ENCODE data around the gene BLTP3B.
"Not testable (repeated sequence)": the region's sequence is repeated elsewhere in the genome, so short reads cannot be mapped to it uniquely, and the experiment has no call there.

Gene BLTP3B, protein sequence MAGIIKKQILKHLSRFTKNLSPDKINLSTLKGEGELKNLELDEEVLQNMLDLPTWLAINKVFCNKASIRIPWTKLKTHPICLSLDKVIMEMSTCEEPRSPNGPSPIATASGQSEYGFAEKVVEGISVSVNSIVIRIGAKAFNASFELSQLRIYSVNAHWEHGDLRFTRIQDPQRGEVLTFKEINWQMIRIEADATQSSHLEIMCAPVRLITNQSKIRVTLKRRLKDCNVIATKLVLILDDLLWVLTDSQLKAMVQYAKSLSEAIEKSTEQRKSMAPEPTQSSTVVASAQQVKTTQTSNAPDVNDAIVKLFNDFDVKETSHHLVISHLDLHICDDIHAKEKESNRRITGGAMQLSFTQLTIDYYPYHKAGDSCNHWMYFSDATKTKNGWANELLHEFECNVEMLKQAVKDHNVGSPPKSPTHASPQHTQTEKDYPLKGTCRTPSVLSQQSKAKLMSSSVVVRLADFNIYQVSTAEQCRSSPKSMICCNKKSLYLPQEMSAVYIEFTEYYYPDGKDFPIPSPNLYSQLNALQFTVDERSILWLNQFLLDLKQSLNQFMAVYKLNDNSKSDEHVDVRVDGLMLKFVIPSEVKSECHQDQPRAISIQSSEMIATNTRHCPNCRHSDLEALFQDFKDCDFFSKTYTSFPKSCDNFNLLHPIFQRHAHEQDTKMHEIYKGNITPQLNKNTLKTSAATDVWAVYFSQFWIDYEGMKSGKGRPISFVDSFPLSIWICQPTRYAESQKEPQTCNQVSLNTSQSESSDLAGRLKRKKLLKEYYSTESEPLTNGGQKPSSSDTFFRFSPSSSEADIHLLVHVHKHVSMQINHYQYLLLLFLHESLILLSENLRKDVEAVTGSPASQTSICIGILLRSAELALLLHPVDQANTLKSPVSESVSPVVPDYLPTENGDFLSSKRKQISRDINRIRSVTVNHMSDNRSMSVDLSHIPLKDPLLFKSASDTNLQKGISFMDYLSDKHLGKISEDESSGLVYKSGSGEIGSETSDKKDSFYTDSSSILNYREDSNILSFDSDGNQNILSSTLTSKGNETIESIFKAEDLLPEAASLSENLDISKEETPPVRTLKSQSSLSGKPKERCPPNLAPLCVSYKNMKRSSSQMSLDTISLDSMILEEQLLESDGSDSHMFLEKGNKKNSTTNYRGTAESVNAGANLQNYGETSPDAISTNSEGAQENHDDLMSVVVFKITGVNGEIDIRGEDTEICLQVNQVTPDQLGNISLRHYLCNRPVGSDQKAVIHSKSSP (N-terminal part only)

DNA sequence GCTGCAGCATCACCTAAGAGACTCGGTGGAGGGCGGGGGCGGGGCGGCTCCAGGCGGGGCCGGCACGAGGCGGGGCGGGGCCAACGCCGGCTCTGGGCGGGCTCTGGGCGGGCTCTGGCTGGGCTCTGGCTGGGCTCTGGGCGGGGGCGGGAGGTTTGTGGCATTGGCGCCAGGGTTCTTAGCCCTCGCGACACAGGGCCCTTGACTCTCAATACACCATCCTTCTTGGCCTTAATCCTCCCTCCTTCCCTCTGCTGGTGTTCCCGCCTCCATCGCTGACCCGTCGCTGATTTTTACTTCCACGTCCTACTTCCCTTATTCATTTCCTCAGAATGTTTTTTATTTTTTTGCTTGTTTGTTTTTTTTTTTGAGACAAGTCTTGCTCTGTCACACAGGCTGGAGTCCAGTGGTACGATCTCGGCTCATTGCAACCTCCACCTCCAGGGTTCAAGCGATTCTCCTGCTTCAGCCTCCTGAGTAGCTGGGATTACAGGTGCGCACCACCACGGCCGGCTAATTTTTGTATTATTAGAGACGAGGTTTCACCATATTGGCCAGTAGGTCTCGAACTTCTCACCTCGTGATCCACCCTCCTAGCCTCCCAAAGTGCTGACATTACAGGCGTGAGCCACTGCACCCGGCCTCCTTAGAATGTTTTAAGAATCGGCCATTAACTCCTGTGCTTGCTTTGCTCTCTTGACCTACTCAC is at the start of gene BLTP3B:
TSS of gene BLTP3B (minus strand) at position 24 of the 709 bp plus-strand sequence. CDS start 239 bp downstream, outside the sequence.
- DNase-seq: peak; percentile 89

DNA sequence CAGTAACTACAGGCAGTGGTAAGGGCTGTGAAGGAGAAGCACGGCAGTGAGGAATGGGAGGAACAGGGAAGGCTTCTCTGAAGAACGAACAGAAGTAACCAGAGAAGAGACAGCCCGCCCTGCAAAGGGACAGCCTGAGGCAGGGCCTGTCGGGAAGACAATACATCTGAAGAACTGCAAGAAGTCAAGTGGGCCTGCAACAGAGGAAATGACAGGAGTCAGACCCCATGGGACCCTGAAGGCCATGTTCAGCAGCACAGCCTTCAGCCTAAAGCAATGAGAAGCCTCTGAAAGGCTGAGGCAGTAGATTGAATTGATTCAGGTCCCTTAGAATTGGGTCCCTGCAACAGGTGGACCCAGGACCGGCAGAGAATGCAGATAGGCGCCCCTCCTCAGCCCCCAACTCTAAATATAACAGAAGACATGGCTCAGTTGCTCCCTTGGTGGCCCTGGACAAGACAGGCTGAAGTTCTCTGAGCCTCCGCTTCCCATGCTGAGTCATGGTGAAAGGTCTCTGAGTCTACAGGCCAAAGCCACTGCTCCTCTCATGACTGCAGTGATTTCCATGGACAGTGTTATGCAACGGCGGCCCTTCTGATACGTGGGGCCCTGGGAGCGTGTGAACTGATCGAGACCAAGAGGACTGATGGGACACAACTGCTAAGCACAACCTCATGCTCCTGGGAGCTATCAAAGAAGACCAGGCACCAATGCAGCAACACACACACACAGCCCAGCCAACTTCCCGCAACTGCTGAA is 47.1 kb upstream of the BLTP3B start:
- DNase-seq: no peak

DNA sequence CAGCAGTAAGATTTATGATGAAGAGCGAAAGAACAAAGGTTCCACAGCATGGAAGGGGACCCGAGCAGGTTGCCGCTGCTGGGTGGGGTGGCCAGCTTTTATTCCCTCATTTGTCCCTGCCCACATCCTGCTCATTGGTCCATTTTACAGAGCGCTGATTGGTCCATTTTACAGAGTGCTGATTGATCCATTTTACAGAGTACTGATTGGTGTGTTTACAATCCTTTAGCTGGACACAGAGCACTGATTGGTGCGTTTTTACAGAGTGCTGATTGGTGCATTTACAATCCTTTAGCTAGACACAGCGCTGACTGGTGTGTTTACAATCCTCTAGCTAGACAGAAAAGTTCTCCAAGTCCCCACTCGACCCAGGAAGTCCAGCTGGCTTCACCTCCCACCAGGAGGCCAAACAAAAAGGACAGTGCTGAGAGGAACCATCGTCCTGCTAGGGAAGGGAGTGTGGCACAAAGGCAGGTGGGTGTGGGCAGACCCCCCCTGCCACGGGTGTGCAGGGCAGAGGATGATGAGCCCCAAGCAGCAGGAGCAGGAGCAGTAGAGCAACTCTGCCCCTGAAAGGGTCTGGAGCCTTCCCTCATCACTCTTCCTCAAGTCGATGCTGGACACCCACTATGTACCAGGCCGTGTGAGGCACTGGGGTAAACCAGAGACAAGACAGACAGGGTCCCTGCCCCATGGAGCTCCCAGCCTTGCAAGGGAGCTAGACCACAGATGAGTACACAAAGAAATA is 46.4 kb upstream of the BLTP3B start:
- not testable (repeated sequence) for DNase-seq

DNA sequence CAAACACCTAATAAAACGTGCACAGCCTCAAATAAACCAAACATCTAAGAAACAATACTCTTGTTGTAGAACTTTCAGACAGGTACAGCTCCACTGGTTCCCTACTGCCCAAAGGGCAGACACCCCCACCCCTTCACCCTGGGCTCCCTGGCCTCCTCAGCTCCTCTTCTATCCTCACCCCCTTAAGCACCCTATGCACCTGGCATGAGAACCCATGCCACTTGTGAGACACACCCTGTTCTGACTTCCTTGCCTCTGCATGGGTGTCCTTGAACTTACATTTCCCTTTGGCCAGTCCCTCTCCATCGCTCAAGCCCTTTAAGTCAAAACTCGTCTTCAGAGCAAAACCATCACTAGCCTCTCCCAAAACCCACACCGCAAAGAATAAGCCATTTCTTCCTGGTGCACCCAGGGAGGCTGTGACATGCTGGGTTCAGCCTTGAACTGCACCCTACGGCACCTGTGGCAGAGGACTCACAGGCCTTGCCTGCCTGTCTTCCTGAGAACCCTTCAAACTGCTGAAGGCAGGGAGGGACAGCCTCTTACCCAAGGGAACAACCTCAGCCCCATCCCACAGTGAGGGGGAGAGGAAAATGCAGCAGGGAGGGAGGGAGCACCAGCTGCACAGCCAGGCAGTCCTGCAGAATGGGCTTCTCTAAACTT is 45.3 kb upstream of the BLTP3B start:
- no peak for DNase-seq

DNA sequence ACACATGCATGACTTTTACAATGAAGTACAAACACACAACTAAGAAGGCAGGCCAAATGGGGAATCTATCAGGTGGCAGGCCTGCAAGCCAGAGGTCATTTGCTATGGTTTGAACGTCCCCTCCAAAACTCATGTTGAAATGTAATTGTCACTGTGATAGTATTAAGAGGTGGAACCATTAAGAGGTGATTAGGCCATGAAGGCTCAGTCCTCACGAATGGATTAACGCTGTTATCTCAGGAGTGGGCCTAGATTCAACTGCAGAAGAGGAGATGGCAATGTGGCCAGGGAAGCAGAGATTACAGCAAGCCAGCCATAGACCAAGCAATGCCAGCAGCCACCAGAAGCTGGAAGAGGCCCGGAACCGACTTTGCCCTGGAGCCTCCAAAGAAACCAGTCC is 44.4 kb upstream of the BLTP3B start:
- DNase-seq: no peak

DNA sequence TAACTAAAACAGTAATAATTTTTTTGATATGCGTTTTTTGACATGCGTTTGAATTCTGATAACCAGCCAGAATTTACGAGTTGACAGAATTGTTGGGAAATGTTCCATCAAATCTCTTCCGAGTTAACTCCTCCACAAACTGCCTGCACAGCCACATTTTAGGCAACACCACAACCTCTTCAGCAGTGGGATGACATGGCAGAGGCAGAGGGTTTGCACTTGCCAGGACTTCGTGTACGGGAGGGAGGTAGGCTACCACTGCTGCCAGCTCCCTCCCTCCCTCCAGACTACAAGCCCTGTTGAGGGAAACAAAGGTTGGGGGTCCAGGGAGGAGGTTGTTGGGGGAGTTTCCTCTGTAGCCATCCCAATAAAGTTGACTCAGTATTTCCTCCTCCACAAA is 43.4 kb upstream of the BLTP3B start:
- DNase-seq: no peak

DNA sequence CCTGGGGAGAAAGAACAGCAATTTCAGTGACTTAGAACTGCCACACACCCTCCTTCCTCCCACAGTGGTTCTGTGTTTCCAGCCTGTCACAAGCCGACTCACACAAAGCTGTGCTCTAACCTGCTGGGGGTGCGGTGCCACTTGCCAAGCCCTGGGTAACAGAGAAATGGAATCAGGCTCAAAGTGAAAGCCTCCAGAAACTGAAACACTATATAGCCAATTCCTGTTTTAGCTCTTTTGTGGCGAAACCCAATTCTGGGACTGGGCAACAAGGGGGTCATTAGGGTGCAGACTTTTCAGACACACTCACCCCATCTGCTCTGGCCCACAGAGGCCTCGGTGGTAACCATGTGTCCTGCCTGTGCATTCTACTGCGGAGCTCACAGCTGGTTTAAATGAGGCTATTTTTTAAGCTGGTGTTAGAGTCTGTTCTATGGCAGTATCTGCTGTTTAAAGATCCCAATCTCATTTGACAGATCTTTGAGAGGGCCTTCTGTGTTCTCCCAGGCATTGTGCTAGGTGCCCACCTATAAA is 42.8 kb upstream of the BLTP3B start:
- no peak for DNase-seq

DNA sequence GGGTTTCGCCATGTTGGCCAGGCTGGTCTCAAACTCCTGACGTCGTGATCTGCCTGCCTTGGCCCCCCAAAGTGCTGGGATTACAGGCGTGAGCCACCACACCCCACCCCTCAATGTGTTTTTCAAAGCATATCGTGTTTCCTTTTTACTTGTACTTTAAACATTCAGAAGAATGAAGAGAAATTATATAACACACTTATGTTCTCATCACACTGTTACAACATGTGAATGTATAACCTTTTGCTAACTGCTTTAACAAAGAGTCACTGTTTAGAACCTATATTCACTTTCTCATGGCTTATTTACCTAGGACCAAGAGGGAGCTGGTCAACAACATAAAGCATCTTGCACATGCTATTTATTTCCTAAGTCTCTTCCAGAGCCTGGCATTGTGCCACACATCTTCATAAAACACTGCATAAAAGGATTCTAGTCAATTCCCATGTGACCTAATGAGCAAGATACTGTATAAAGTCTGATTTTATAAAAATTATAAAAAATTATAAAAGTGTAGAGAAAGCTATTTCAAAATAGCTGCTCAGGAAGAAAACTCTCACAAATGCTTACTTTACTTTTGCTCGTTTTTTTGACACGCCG is 42.0 kb upstream of the BLTP3B start:
- DNase-seq: no peak

DNA sequence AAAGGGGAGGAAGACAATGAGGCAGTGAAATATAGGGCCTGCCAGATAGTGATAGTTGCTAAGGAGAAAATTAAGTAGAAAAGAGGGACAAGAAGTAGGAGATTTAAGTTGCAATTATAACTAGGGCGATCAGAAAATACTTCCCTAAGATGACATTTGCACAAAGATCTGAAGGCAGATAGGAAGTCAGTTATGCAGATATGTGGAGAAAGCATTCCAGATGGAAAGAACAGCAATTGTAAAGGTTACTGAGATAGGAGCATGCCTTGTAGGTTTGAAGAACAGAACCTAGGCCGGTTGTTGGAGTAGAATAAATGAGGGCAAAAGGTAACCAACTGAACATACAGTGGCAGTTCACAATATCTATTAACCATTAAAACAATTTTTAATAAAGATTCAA is 36.6 kb upstream of the BLTP3B start:
- DNase-seq: no peak

DNA sequence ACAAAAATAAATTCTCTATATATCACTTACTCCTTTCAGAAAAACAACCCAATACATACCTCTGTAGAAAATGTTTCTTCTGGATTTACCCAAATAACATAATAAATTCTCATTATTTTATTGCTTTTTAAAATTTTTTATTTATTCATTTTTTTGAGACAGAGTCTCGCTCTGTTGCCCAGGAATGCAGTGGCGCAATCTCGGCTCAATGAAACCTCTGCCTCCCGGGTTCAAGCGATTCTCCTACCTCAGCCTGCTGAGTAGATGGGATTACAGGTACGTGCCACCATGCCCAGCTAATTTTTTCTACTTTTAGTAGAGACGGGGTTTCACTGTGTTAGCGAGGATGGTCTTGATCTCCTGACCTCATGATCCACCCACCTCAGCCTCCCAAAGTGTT is 33.8 kb upstream of the BLTP3B start:
- not testable (repeated sequence) for DNase-seq

DNA sequence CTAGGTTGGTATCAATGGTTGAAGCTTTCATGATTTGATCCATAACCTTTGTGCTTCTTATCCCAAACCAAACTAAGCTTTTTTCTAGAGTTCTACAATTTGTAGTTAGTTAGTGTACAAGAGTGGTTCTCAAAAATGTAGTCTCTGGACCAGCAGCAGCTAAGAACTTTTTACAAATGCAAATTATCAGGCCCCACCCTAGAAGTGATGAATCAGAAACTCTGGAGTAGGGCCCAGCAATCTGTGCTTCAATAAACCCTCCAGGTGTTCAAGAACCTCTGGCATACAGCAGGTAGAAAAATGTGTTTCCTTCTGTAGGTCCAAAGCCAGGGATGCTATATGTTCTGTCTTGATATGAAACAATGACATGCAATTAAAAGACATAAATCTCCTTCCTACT is 31.8 kb upstream of the BLTP3B start:
- DNase-seq: no peak

DNA sequence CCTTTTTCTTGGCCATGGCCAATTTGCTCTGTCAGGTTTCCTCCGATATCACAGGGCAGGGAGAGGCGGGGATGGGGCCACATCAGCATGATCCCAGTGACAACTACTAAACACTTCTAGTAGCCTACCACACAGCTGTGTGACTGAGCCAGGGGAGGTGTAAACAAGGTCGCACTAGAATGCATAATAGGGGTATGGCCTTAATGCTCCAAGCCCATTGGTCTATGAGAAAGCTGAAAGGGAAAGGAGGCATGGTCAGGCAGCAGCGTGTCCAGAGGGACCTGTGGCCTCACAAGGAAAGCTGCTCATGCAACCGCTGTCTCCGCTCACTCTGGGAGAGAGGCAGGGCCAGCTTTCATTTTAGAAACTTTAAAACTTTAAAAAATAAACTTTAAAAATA is 30.4 kb upstream of the BLTP3B start:
- no peak for DNase-seq

DNA sequence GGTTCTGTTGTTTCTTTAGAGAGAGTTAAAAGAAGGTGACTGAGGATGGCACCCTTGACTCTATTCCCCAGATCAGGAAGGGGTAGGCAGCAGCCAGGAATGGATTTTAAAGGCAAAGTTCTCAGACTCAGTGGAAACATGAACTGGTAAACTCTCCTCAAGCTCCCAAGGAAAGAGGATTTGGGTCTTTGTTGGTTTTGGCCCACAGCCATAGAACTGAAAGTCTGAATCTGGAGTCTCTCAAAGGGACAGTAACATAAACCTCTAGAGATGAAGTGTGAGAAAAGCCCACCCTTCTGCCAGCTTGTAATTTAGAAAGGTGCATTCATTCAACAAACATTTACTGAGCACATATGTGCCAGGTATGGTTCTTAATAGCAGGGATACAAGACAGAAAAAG is 28.6 kb upstream of the BLTP3B start:
- no peak for DNase-seq

DNA sequence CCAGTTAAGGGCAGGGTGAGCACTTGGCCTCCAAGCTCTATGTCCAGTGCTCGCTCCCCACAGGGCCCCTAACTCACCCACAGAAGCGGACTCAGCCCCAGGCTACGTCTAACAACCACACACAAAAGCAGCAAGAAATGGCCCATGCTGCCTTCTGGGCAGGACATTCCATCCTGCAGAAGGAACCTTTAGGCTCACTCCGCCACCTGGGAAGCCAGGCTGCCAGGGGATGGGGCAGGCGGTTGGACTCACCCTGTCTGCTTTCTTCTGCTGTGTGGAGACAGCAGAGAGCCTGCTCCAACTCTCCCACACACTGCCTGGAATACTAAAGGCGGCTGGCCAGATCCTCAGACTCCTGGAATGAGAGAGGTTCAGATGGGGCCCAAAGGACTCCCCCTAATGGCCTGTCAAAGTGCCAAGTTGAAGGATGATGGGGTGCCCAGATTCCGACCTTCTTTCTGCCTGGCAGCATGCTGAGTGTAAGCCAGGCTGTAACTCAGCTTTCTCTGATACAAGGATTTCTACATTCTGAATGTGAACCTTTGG is 27.7 kb upstream of the BLTP3B start:
- no peak for DNase-seq

DNA sequence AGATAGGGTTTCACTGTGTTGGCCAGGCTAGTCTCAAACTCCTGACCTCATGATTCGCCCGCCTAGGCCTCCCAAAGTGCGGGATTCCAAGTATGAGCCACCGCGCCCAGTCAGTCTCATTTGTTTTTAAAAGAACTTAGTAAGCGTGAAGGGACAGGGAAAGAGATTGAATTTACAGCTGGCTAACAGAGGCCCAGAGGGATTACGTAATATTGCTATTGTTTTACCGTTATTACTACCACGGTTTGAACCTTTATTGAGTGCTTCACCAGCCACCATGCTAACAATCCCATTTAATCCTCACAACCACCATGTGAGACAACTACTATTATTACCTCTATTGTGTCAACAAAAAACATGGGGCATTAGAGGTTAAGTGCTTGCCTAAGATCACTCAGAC is 26.7 kb upstream of the BLTP3B start:
- DNase-seq: no peak

DNA sequence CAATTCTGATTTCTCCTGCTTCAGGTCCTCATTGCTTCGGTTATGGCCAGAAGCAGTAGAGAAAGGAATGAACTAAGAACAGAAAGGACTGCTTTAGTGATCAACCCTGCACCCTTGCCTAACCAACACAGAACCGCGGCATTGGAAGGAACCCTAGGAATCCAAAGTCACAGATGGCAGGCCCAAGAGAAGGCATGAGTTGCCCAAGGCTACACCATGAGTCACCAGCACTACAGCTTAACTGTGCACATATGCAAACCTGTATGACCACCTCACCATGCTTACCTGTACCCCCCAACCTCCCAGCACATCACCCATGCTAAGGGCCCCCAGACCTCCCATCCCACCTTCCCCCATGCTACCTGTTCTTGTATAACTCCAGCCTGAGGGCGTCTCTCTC is 25.9 kb upstream of the BLTP3B start:
- no peak for DNase-seq

DNA sequence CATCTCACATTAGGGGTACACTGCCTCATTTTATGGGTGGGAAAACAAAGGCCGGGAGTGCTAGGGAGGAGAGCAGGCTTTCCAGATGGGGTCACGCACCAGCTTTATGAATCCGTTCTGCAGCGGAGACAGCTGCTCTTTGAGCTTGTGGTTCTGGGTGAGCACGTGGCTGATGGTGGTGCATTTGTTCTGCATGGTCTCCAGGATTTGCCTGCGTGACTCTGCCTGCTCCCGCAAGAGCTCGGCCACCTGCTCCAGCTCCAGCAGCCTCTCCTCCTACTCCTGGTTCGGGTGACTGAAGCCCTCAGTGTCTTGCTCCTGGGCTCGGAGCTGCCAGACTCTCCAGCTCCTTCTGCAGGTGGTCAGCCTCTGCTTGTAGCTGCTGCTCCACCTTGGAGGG is 23.6 kb upstream of the BLTP3B start:
- DNase-seq: no peak

DNA sequence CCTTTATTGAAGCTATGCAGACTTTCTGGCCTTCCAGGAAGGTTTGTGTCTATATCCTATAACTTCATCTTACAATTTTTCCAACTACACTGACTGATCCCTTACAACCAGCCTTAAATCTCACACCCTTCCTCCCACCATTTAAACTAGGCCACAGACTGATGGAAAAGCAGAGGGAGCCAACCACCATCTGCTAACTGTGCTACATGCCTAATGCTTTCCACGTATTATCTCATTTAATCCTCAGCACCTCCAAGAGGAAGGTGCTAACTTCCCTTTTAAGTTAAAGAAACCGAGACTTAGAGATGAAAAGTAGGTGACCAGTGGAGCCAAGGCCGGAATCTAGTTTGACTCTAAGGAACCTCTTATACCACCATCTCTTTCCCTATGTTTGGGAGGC is 22.7 kb upstream of the BLTP3B start:
- no peak for DNase-seq

DNA sequence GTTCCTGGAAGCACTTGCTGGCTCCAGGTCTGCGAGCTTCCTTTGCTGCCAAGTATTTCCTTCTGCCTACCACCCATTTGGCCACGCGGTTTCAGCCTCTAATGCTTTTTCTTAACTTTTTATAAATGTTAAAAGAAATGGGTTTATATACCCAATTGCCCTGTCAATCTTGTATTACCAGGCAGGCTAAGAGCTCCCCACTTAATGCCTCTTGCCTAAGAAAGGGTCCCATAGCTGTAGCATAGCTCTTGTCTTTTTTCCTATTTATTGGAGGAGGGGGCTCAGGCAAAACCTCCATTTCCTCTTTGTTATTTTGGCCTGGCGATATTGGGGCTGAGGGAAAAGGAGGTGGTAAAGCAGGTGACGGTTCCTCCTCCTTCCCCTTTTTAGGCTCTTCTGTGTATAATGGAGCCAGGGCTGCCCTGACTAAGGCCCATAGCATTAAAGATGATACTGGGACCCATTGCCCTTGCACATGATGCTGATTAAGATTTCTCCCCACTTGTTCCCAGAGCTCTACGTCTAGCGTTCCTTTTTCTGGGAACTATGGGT is 21.6 kb upstream of the BLTP3B start:
- no peak for DNase-seq
